Left lung (tissue), 10 donors: ENCODE measurements around the gene GNAS-AS1. TPM values are rescaled to one million over a fixed set of nuclear protein-coding genes. Genes with fewer than 3 reads are reported as not detected.

Experiments
- ATAC-seq: fragments of 200-7000 bp; cut with Tn5 transposase; one replicate; pipeline ENCODE4 v1.9.1; 2020; ENCODE audit warnings: moderate library complexity
- DNase-seq, 4 donors: peaks; one replicate each; pipeline ENCODE4 v3.0.0-alpha.2; 2013 to 2020
- H3K27ac ChIP-seq, 2 donors: fragments of 200-600 bp; sonication (generic) in 1 of 2; one replicate each; pipeline versions ENCODE4 v1.5.0 to v1.8.0; 2020 to 2021
- H3K27me3 ChIP-seq, 2 donors: fragments of 200-600 bp; sonication (generic) in 1 of 2; one replicate each; pipeline versions ENCODE4 v1.5.0 to v1.8.0; 2020 to 2021
- H3K36me3 ChIP-seq, 2 donors: fragments of 200-600 bp; sonication (generic) in 1 of 2; one replicate each; pipeline versions ENCODE4 v1.5.0 to v1.8.0; 2020 to 2021
- H3K4me1 ChIP-seq, 2 donors: fragments of 200-600 bp; one replicate each; pipeline ENCODE4 v1.8.0; 2021
- H3K4me3 ChIP-seq, 2 donors: fragments of 200-600 bp; sonication (generic) in 1 of 2; one replicate each; pipeline versions ENCODE4 v1.5.0 to v1.8.0; 2020 to 2021; ENCODE audit warnings: mild to moderate bottlenecking in 1 of 2
- H3K9me3 ChIP-seq, 2 donors: fragments of 200-600 bp; sonication (generic) in 1 of 2; one replicate each; pipeline versions ENCODE4 v1.5.0 to v1.8.0; 2020 to 2021
- intact Hi-C, 2 donors: fragments of 100-400 bp; cut with DNase I; formaldehyde crosslinking; loops; one replicate each; pipeline versions ENCODE4 v1.11.2 to v1.14.2; 2022
- polyA plus RNA-seq, 6 donors: library from polyadenylated mRNA; unstranded; fragments of 120-200 nt; gene quantifications; one replicate each; pipeline ENCODE4 v1.2.1, GENCODE V29; 2013; ENCODE audit not compliant: insufficient read length in 6 of 6
- total RNA-seq, 2 donors: library from RNA; stranded (reverse); fragmentation: NEBNext Ultra II Directional; extraction: Animal tissue kit (Norgen Biotek cat#: 25700); gene quantifications; one replicate each; pipeline ENCODE4 v1.2.1, GENCODE V29; 2021
- TF ChIP-seq, protein P1 (sequence below), 2 donors: fragments of 200-600 bp; sonication (generic) in 1 of 2; IDR thresholded peaks; one replicate each; pipeline versions ENCODE4 v1.5.0 to v1.8.0; 2021; ENCODE audit warnings: antibody characterized with exemption in 2 of 2
- donor health status: DM: no; HTN: yes; CAD: no.
- donor health status: DM: no; HTN: no; CAD: no.

Gene GNAS-AS1
- total and polyA plus RNA-seq, 8 donors = 0.15 to 1.5 (median 1.1) TPM

DNA sequence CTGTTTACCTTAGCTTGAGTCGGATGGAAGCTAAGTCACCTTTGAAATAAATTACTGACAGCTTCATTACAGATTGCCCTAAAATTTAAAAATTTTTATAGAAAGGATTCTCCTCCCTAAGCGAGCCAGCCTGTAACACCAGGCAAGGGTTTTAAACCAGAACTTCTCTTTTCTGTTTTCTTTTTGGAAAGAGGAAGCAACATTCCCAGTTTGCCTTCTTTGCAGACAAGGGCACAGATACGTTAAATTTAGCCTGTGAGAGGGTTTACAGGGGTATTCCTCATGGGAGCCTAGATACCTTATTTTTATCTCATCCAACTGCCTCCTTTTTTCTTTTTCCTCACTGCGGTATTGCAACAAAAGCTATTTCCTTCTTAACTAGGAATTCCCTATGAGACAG lies 46.8 kb upstream of the GNAS-AS1 start:
- TF ChIP-seq, protein P1, sequence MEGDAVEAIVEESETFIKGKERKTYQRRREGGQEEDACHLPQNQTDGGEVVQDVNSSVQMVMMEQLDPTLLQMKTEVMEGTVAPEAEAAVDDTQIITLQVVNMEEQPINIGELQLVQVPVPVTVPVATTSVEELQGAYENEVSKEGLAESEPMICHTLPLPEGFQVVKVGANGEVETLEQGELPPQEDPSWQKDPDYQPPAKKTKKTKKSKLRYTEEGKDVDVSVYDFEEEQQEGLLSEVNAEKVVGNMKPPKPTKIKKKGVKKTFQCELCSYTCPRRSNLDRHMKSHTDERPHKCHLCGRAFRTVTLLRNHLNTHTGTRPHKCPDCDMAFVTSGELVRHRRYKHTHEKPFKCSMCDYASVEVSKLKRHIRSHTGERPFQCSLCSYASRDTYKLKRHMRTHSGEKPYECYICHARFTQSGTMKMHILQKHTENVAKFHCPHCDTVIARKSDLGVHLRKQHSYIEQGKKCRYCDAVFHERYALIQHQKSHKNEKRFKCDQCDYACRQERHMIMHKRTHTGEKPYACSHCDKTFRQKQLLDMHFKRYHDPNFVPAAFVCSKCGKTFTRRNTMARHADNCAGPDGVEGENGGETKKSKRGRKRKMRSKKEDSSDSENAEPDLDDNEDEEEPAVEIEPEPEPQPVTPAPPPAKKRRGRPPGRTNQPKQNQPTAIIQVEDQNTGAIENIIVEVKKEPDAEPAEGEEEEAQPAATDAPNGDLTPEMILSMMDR (IDR thresholded peaks at IDR 0.05) = no peak
- intact Hi-C loops = no loop called here
- no peak overlapping the region for H3K27ac ChIP-seq
- peaks cover 31 to 79% of the 10 kb centered on the region in 2 donors for H3K4me1 ChIP-seq
- DNase-seq (no peak), ATAC-seq (no peak)
- H3K9me3 ChIP-seq = no peaks in the 10 kb centered on the region
- no peak overlapping the region for H3K4me3 ChIP-seq
- H3K27me3 ChIP-seq = no peaks in the 10 kb centered on the region
- H3K36me3 ChIP-seq = peaks cover 0 to 27% of the 10 kb centered on the region in 2 donors

DNA sequence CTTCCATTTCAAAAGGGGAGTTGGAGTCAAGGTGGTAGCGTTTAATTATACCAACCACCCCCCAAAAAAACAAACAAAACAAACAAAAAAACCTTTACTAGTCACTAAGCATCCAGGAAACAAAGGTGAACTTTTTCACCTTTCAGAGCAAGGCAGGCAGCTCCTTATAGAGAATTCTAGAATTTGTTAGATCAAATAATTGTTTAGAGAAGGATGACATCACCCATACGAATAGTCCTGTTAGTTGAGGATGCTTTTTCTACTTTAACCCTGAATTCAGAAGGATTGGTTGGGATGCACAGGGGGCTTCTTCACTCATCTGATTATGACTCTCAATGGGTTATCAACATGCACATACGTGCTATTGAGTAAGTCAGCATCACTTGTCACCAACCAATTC lies 46.1 kb upstream of the GNAS-AS1 start:
- peaks cover 0 to 22% of the 10 kb centered on the region in 2 donors for H3K36me3 ChIP-seq
- H3K27ac ChIP-seq = no peak overlapping the region
- intact Hi-C loops = no loop called here
- H3K27me3 ChIP-seq = no peaks in the 10 kb centered on the region
- no peak for DNase-seq
- peaks cover 31 to 79% of the 10 kb centered on the region in 2 donors for H3K4me1 ChIP-seq
- H3K4me3 ChIP-seq = no peak overlapping the region
- TF ChIP-seq, protein P1 (IDR thresholded peaks at IDR 0.05) = no peak
- no peak for ATAC-seq
- no peaks in the 10 kb centered on the region for H3K9me3 ChIP-seq

DNA sequence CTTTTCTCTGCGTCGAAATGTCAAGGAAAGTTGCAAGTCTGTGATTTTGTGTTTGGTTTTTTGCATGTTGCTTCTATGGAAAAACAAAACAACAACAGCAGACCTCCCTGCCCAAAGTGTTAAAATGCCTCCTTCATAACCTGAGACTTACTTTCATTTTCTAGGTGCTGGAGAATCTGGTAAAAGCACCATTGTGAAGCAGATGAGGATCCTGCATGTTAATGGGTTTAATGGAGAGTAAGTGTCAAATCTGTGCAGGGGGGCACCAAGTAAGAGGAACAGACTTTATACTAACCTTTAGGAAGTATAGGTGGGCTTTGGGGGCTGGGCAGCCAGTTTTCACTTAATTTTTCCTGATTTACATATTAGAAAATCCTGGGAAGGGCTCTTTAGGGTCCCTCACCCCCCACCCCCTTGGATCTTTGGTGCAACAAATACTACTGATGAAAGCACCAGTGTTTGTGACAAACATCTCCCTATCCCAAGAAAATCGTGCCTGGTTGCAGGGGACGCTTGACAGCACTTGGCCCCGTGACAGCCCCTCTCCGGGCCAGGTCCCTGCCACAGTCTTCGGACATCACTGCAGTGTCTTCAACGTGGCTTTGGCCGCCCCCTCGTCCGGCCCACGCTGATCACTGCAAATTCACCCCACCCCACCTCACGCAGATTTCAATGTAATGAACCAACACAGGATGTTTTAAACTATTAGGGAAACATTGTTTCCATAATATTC lies 44.9 kb upstream of the GNAS-AS1 start:
- Histone ChIP-seq H3K4me1 (peaks cover 31 to 76% of the 10 kb centered on the region in 2 donors), H3K9me3 (no peaks in the 10 kb centered on the region), H3K27ac (peak overlapping the region in 1 of 2 donors; percentile 18), H3K4me3 (no peak overlapping the region), H3K27me3 (no peaks in the 10 kb centered on the region), H3K36me3 (peaks cover 0 to 14% of the 10 kb centered on the region in 2 donors)
- TF ChIP-seq, protein P1 (IDR thresholded peaks at IDR 0.05) = no peak
- intact Hi-C loops = no loop called here
- ATAC-seq = no peak
- no peak for DNase-seq

DNA sequence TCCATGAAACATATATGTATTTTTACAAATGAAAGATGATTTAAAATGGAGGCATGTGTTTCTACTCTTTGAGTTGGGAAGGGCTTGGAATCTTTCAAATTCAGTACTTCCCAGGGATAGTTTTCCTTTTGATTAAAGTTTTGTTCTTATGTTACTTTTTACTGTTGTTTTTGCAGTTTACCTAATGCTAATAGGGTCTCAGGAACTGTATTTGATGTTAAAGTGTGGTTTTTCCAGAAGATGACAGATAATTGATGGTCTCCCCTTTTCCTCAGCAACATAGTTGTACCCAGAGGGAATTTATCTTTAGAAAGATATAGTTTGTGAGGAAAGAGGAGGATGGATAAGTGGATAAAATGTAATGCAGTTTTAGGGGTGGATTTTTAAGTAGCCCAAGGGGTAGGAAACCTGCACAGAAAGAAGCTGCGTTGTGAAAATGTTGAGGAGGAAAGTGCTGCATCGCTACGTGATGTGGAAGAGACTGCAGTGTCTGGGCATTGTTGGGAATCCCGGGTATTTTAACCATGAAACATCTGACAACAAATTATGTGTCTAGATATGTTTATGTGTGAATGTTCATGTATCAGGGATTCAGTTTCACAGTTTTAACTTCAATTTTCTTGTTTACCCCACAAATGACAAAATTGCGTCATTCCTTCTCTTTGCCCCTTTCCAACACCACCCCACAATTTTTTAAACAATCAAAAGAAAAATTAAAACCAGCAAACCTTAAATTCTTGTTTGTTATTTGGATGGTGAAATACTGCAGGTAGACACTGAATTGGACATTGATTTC lies 44.1 kb upstream of the GNAS-AS1 start:
- DNase-seq = no peak
- Histone ChIP-seq H3K27ac (peak overlapping the region; percentile 10 to 23), H3K27me3 (no peaks in the 10 kb centered on the region), H3K9me3 (no peaks in the 10 kb centered on the region), H3K36me3 (peaks cover 0 to 14% of the 10 kb centered on the region in 2 donors), H3K4me3 (peak overlapping the region in 1 of 2 donors; percentile 3), H3K4me1 (peaks cover 31 to 76% of the 10 kb centered on the region in 2 donors)
- intact Hi-C loops = no loop called here
- no peak for ATAC-seq
- TF ChIP-seq, protein P1 (IDR thresholded peaks at IDR 0.05) = no peak
